Heart left ventricle (tissue), 16 donors: Measurements from ENCODE around the gene NECAB2. TPM values are rescaled to one million over a fixed set of nuclear protein-coding genes. Genes with fewer than 3 reads are reported as not detected.

ENCODE experiments used
- ATAC-seq, 4 donors: fragments of 200-7000 bp; cut with Tn5 transposase; one replicate each; pipeline ENCODE4 v1.9.1; 2020 to 2022; ENCODE audit warnings: moderate library complexity in 4 of 4, mild to moderate bottlenecking in 3 of 4, moderate number of reproducible peaks in 1 of 4
- DNase-seq, 5 donors: peaks; one replicate each; pipeline ENCODE4 v3.0.0-alpha.2; 2020
- H3K27ac ChIP-seq, 12 donors: fragments of 200-600 bp; sonication (generic) in 4 of 12; one replicate each; pipeline versions ENCODE4 v1.5.0 to v1.8.0; 2016 to 2022; ENCODE audit warnings: mild to moderate bottlenecking in 2 of 12
- H3K27me3 ChIP-seq, 9 donors: fragments of 200-600 bp; sonication (generic) in 2 of 9; one replicate each; pipeline versions ENCODE4 v1.5.1 to v1.8.0; 2016 to 2022; ENCODE audit warnings: mild to moderate bottlenecking in 3 of 9
- H3K36me3 ChIP-seq, 9 donors: fragments of 200-600 bp; sonication (generic) in 2 of 9; one replicate each; pipeline versions ENCODE4 v1.5.0 to v1.8.0; 2018 to 2022; ENCODE audit warnings: mild to moderate bottlenecking in 2 of 9
- H3K4me1 ChIP-seq, 12 donors: fragments of 200-600 bp; sonication (generic) in 4 of 12; one replicate each; pipeline versions ENCODE4 v1.5.0 to v1.8.0; 2016 to 2022; ENCODE audit warnings: mild to moderate bottlenecking in 3 of 12
- H3K4me3 ChIP-seq, 12 donors: fragments of 200-600 bp; sonication (generic) in 4 of 12; one replicate each; pipeline versions ENCODE4 v1.5.0 to v1.8.0; 2017 to 2022; ENCODE audit warnings: mild to moderate bottlenecking in 9 of 12, moderate library complexity in 4 of 12
- H3K9me3 ChIP-seq, 12 donors: fragments of 200-600 bp; sonication (generic) in 4 of 12; one replicate each; pipeline versions ENCODE4 v1.5.0 to v1.8.0; 2016 to 2022; ENCODE audit warnings: mild to moderate bottlenecking in 1 of 12
- POLR2A ChIP-seq, 2 donors: fragments of 450-650 bp; IDR thresholded peaks; one replicate each; pipeline ENCODE4 v1.6.1; 2017; ENCODE audit warnings: antibody characterized with exemption in 2 of 2, mild to moderate bottlenecking in 2 of 2, moderate library complexity in 2 of 2
- WGBS, 4 donors: extraction: QIAGEN DNeasy Blood & Tissue Kit in 2 of 4; methylation state at CpG; one replicate each; pipeline versions ENCODE4 v1.1.5 to v1.1.7; 2013 to 2018; 5-methylcytosine and 5-hydroxymethylcytosine counted together
- intact Hi-C, 10 donors: fragments of 100-400 bp; cut with DNase I; formaldehyde crosslinking; loops; one replicate each; pipeline versions ENCODE4 v1.11.1 to v1.14.2; 2022
- polyA plus RNA-seq, 2 donors: library from polyadenylated mRNA; stranded (reverse); fragments of 200-250 nt; gene quantifications; one replicate each; pipeline ENCODE4 v1.2.3, GENCODE V29; 2013
- total RNA-seq, 9 donors: library from RNA; depleted of rRNA in 2 of 9; stranded (reverse); fragments of >200 nt in 2 of 9; fragmentation: NEBNext Ultra II Directional in 3 of 9; extraction: Animal tissue kit (Norgen Biotek cat#: 25700) in 3 of 9; gene quantifications; one replicate each; pipeline versions ENCODE4 v1.1.0 to v1.2.4, GENCODE V29; 2016 to 2023
- TF ChIP-seq, protein P1 (sequence below), 12 donors: fragments of 200-600 bp; sonication (generic) in 4 of 12; IDR thresholded peaks; one replicate each; pipeline versions ENCODE4 v1.5.0 to v1.8.0; 2018 to 2022; ENCODE audit warnings: antibody characterized with exemption in 12 of 12, mild to moderate bottlenecking in 5 of 12
- donor health status: ischemic (EF 13 %, LVEDD 7.1; RV severe dilation, severe dysfunction).
- donor health status: healthy with polysubstance abuse.
- donor health status: DM: no; HTN: yes; CAD: no.
- donor health status: DM: no; HTN: no; CAD: no.
- donor health status: ischemic (EF 25% LVEDD 6.9; RV normal size, moderate dysfunction).
- donor health status: ischemic (EF 25% LVEDD 5.7; RV mildly dilated, moderate dysfunction).
- donor health status: healthy.
- donor health status: DM: yes; HTN: yes; CAD: no.
- donor health status: ischemic (EF 35%, LVEDD 5.7; RV mildly dilated, moderate dysfunction).
- donor health status: nonischemic (EF 11% LVEDD 7.7; RV severe dilation, severe dysfunction).
- donor health status: DM: yes; HTN: yes; CAD: no.
- donor health status: PGD.
- donor health status: ischemic (EF 29% LVEDD 5.4; RV normal size, mild dysfunction).
- donor health status: nonischemic (EF 23%, LVEDD 6.1; RV moderate dilation, normal function).

NECAB2 gene
- total and polyA plus RNA-seq, 11 donors, result 0.24 to 2.1 (median 0.88) TPM; not detected in 2

DNA sequence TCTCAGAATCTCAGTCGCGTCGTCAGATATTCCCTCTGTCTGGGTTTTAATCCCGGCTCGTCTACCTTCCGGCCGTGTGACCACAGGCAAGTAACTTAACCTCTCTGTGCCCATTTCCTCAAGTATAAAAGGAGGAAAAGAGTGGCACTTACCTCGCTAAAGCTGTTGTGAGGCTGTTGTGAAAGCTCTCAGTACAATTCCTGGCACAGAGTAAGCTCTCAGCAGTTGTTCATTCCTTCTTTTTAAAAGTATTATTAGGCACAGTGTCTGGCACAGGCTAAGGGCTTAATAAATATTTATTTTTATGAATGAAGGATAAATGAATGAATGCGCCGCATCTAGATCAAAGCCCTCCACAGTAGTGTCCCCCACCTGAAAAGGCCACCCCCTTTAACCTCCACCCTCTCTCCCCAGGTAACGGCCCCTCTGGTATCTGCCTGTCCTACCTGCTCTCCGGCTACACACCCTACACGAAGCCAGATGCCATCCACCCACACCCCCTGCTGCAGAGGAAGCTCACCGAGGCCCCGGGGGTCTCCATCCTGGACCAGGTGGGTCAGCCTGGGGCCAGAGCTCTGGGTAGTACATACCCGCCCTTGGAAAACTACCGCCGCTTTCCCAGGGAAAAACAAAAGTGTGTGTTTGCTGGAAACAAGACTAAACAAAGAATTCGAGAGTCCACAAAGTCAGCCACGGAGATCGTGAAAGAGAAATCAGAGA, 9.0 kb upstream of the NECAB2 start:
- Histone ChIP-seq H3K4me1 (peaks cover 0 to 54% (median 19%) of the 10 kb centered on the region in 12 donors), H3K4me3 (no peak overlapping the region), H3K27me3 (no peaks in the 10 kb centered on the region), H3K36me3 (peaks cover 0 to 55% (median 26%) of the 10 kb centered on the region in 9 donors), H3K9me3 (no peaks in the 10 kb centered on the region), H3K27ac (peak overlapping the region in 11 of 12 donors; percentile 26 to 82 (median 62))
- ATAC-seq (no peak), DNase-seq (no peak)
- 66 to 79% (median 73%) methylated on average over 21 of the region's 21 CpGs for WGBS, 4 donors
- TF ChIP-seq, protein P1, sequence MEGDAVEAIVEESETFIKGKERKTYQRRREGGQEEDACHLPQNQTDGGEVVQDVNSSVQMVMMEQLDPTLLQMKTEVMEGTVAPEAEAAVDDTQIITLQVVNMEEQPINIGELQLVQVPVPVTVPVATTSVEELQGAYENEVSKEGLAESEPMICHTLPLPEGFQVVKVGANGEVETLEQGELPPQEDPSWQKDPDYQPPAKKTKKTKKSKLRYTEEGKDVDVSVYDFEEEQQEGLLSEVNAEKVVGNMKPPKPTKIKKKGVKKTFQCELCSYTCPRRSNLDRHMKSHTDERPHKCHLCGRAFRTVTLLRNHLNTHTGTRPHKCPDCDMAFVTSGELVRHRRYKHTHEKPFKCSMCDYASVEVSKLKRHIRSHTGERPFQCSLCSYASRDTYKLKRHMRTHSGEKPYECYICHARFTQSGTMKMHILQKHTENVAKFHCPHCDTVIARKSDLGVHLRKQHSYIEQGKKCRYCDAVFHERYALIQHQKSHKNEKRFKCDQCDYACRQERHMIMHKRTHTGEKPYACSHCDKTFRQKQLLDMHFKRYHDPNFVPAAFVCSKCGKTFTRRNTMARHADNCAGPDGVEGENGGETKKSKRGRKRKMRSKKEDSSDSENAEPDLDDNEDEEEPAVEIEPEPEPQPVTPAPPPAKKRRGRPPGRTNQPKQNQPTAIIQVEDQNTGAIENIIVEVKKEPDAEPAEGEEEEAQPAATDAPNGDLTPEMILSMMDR (IDR thresholded peaks at IDR 0.05), result no peak
- no peak for TF ChIP-seq POLR2A (IDR thresholded peaks at IDR 0.05)
- intact Hi-C loops, result loop anchor here in 8 of 10 donors (1.0 to 10.0 kb wide), 10 partner anchors 103 to 526 kb away; partner anchors contain the start of gene TAF1C (in 3 of the 8)

DNA sequence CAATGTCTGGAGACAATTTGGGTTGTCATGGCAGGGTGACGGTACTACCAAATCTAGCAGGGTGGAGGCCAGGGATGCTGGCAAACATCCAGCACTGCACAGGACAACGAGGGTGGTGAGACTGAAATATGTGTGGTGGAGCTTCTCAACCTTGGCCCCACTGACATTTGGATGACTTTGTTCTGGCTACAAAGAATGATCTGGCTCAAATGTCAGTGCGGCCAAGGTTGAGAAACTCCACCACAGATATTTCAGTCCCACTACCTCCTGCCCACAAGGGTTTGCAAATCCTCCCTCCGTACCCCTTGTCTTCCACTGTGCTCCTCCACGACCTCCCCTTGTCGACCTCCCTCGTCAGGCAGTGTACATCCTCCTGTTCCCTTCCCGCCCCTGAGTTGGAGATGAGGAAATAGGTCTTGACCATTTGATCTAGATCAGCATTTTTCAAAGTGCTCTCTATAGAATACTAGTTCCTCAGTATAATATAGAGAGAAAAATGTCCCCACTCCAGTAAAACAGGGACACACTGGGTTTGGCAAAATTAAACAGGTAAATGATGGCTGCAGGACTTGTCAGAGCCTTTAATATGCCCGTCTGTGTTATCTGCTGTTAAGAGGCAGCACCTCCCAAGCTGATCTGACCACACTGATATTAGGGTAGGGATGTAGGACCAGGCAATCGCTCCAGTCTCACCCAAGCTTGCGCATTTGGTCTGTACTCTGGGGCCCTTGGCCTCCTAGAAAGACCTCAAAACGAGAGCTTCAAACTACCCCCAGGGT, 8.2 kb upstream of the NECAB2 start:
- DNase-seq, result peak in 3 of 5 donors; percentile 46 to 82 (median 63)
- intact Hi-C loops, result loop anchor here (5.0 to 10.0 kb wide), 10 partner anchors 97 to 525 kb away; partner anchors contain the start of gene TAF1C (in 3 of the 10)
- Histone ChIP-seq H3K4me1 (peaks cover 0 to 46% (median 10%) of the 10 kb centered on the region in 12 donors), H3K36me3 (peaks cover 0 to 57% (median 26%) of the 10 kb centered on the region in 9 donors), H3K4me3 (no peak overlapping the region), H3K27me3 (no peaks in the 10 kb centered on the region), H3K27ac (peak overlapping the region in 11 of 12 donors; percentile 26 to 82 (median 62)), H3K9me3 (no peaks in the 10 kb centered on the region)
- TF ChIP-seq, protein P1 (IDR thresholded peaks at IDR 0.05), result no peak
- TF ChIP-seq POLR2A (IDR thresholded peaks at IDR 0.05), result no peak
- 77 to 80% (median 78%) methylated on average over 12 of the region's 12 CpGs for WGBS, 4 donors
- ATAC-seq, result peak in 3 of 4 donors; percentile 7 to 46 (median 34)

GRCh38 chr16:83960521-83961249, 7.4 kb upstream of the NECAB2 start:
- intact Hi-C loops, result loop anchor here in 3 of 10 donors (5.0 to 10.0 kb wide), 3 partner anchors 97 to 524 kb away; no protein-coding TSS in a partner anchor
- H3K27ac ChIP-seq, result peak overlapping the region in 3 of 12 donors; percentile 70 to 82 (median 81)
- H3K9me3 ChIP-seq, result no peaks in the 10 kb centered on the region
- H3K27me3 ChIP-seq, result no peaks in the 10 kb centered on the region
- peaks cover 0 to 66% (median 27%) of the 10 kb centered on the region in 9 donors for H3K36me3 ChIP-seq
- no peak for TF ChIP-seq POLR2A (IDR thresholded peaks at IDR 0.05)
- TF ChIP-seq, protein P1 (IDR thresholded peaks at IDR 0.05), result no peak
- WGBS, 4 donors, result 91 to 96% (median 94%) methylated on average over 19 to 29 of the region's 29 CpGs
- no peak for DNase-seq
- H3K4me1 ChIP-seq, result peaks cover 0 to 37% (median 6%) of the 10 kb centered on the region in 12 donors
- no peak overlapping the region for H3K4me3 ChIP-seq
- ATAC-seq, result no peak
